Measurements from ENCODE around the gene ZNF606.

GRCh38 chr19:57949296-57949695 lies 53.3 kb downstream of the ZNF606 start:
- no peak for TF ChIP-seq CTCF (IDR thresholded peaks at IDR 0.05; ENCODE audit: low read length)
- no peak for TF ChIP-seq EZH2 (optimal IDR thresholded peaks at IDR 0.05; ENCODE audit: low read depth, low read length)

Measured in MM.1S (cell line).